ENCODE data around the gene MYO1D.

Gene MYO1D

GRCh38 chr17:32492648-32493289 lies 384.2 kb downstream of the MYO1D start:
- Histone ChIP-seq H3K36me3 (replicated peaks) (no peaks in the 10 kb centered on the region), H3K27me3 (replicated peaks) (no peaks in the 10 kb centered on the region), H3K27ac (no peak overlapping the region), H3K4me3 (ENCODE audit: low read depth, low read length) (no peak overlapping the region)
- DNase-seq, result no peak
- TF ChIP-seq, protein P1, sequence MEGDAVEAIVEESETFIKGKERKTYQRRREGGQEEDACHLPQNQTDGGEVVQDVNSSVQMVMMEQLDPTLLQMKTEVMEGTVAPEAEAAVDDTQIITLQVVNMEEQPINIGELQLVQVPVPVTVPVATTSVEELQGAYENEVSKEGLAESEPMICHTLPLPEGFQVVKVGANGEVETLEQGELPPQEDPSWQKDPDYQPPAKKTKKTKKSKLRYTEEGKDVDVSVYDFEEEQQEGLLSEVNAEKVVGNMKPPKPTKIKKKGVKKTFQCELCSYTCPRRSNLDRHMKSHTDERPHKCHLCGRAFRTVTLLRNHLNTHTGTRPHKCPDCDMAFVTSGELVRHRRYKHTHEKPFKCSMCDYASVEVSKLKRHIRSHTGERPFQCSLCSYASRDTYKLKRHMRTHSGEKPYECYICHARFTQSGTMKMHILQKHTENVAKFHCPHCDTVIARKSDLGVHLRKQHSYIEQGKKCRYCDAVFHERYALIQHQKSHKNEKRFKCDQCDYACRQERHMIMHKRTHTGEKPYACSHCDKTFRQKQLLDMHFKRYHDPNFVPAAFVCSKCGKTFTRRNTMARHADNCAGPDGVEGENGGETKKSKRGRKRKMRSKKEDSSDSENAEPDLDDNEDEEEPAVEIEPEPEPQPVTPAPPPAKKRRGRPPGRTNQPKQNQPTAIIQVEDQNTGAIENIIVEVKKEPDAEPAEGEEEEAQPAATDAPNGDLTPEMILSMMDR (IDR thresholded peaks at IDR 0.05; ENCODE audit: low read depth, low read length, missing control alignments), result no peak
- in situ Hi-C loops (cut with HindIII; ENCODE audit: low pct_ligation_motif_present, low sequenced_read_pairs), result no loop called here

DNA sequence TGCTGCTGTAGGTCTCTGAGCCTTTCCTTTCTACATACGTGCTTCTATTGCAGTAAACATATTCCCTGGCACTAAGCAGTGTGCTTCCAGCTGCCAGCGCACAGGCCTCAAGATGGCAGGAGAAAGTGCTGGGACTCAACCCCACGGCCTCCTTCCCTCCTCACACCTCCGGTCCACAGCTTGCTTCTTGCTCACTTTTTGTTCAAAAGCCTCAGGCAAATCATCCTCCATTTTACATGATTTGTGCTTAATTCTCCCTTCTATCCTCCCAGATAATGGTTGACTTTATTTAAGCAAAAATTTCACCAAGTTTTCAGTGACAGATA lies 384.7 kb downstream of the MYO1D start:
- TF ChIP-seq, protein P1 (IDR thresholded peaks at IDR 0.05; ENCODE audit: low read depth, low read length, missing control alignments), result no peak
- no peak overlapping the region for H3K4me3 ChIP-seq (ENCODE audit: low read depth, low read length)
- H3K27me3 ChIP-seq (replicated peaks), result no peaks in the 10 kb centered on the region
- H3K36me3 ChIP-seq (replicated peaks), result no peaks in the 10 kb centered on the region
- DNase-seq, result no peak
- in situ Hi-C loops (cut with HindIII; ENCODE audit: low pct_ligation_motif_present, low sequenced_read_pairs), result no loop called here
- H3K27ac ChIP-seq, result no peak overlapping the region

GRCh38 chr17:32491371-32492263 lies 385.3 kb downstream of the MYO1D start:
- TF ChIP-seq, protein P1 (IDR thresholded peaks at IDR 0.05; ENCODE audit: low read depth, low read length, missing control alignments), result no peak
- in situ Hi-C loops (cut with HindIII; ENCODE audit: low pct_ligation_motif_present, low sequenced_read_pairs), result no loop called here
- no peaks in the 10 kb centered on the region for H3K27me3 ChIP-seq (replicated peaks)
- no peak overlapping the region for H3K27ac ChIP-seq
- H3K4me3 ChIP-seq (ENCODE audit: low read depth, low read length), result no peak overlapping the region
- DNase-seq, result no peak
- no peaks in the 10 kb centered on the region for H3K36me3 ChIP-seq (replicated peaks)

DNA sequence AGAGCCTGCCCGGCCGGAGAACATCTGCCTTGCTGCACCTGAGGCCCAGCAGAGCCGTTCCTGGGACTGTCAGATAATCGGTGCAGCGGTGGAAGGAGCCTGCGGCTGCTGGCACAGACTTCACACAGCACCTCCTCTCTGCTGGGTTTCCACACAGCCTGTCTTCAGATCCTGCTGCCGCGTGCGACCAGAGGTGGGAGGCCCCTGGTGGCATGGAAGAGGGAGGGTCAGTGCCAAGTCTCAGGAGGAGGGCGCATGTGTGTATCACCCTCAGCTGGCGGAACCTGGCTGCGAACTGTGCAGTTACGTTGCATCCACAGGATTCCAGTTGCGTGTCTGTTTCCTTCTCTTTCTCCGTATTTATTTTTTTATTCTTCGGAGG lies 386.8 kb downstream of the MYO1D start:
- no peaks in the 10 kb centered on the region for H3K27me3 ChIP-seq (replicated peaks)
- H3K36me3 ChIP-seq (replicated peaks), result no peaks in the 10 kb centered on the region
- in situ Hi-C loops (cut with HindIII; ENCODE audit: low pct_ligation_motif_present, low sequenced_read_pairs), result no loop called here
- DNase-seq, result no peak
- no peak overlapping the region for H3K27ac ChIP-seq
- TF ChIP-seq, protein P1 (IDR thresholded peaks at IDR 0.05; ENCODE audit: low read depth, low read length, missing control alignments), result no peak
- H3K4me3 ChIP-seq (ENCODE audit: low read depth, low read length), result no peak overlapping the region

DNA sequence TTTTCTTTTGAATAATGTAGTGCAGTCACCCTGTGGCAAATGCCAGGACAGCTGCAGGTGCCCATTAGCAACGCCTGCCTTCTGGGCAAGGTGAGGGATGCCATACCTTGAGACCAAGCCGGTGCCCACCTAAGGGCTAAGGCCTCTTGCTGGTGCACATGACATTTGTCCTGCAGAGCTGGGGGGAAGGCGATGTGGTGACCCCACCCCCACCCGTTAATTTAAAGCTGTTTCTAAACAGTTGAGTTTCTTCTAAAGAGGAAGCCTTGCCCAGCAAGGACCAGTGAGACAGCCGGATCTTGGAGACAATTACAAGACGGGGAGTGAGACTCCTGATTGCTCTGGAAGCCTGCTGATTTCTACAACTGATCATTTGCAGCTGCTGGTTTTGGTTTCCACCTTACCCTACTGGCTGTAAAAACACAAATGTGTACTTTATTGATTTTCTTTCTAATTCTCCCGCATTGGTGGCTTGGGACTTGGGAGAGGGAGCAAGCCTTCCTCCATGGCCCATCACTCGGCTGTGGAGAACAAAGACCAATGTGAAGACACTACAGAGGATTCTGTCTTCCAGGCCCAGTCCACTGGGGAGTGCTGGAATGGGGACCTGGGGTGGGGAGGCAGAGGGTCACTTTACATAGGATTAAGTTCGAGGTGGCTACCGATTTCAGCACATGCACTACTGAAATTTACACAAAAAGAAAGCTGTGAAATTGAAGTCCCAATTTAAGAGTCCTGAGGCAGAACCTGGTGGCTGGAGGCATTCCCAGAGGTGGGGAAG lies 387.4 kb downstream of the MYO1D start:
- TF ChIP-seq, protein P1 (IDR thresholded peaks at IDR 0.05; ENCODE audit: low read depth, low read length, missing control alignments), result no peak
- Histone ChIP-seq H3K36me3 (replicated peaks) (no peaks in the 10 kb centered on the region), H3K4me3 (ENCODE audit: low read depth, low read length) (no peak overlapping the region), H3K27ac (no peak overlapping the region), H3K27me3 (replicated peaks) (no peaks in the 10 kb centered on the region)
- in situ Hi-C loops (cut with HindIII; ENCODE audit: low pct_ligation_motif_present, low sequenced_read_pairs), result no loop called here
- DNase-seq, result no peak

All from brain microvascular endothelial cell (primary cell).